Measurements from ENCODE around the gene ANKRD53.

DNA sequence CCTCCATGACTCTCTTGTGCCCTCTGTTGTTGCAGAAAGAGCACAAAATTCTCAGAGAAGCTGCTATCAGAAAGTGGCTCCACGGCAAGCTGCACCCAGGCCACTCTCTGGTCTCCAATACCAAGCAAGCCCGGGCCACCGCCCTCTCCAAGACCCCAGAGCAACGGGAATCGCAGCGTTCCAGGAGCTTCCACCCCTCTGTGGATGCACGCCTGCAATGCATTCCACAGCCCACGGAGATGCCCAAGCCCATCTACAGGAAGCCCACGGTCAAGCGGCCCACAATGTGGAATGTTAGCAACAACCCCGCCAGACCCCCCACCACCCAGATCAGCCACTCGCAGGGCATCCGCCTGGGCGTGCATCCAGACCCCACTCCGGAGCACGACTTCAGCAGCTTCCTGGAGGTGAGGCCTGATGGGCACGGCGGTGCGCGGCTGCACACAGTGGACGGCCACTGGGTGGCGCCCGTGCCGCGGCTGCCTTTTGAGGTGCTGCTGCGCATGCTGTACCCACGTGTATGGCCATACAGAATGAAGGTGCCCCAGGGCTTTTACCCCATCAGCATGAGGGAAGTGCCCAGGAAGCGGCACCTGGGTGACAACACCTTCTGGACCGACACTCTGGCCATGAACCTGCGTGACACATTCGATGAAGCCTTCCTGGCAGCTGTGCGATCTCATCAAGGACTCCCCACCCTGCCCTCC is 6.3 kb downstream of the ANKRD53 start:
- no peak for TF ChIP-seq ARNTL (CRISPR knock-in tag; IDR thresholded peaks at IDR 0.05; ENCODE audit: borderline replicate concordance, low read depth)
- TF ChIP-seq ZNF8 (CRISPR knock-in tag; IDR thresholded peaks at IDR 0.05), result no peak
- TF ChIP-seq, protein P1, sequence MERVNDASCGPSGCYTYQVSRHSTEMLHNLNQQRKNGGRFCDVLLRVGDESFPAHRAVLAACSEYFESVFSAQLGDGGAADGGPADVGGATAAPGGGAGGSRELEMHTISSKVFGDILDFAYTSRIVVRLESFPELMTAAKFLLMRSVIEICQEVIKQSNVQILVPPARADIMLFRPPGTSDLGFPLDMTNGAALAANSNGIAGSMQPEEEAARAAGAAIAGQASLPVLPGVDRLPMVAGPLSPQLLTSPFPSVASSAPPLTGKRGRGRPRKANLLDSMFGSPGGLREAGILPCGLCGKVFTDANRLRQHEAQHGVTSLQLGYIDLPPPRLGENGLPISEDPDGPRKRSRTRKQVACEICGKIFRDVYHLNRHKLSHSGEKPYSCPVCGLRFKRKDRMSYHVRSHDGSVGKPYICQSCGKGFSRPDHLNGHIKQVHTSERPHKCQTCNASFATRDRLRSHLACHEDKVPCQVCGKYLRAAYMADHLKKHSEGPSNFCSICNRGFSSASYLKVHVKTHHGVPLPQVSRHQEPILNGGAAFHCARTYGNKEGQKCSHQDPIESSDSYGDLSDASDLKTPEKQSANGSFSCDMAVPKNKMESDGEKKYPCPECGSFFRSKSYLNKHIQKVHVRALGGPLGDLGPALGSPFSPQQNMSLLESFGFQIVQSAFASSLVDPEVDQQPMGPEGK (CRISPR knock-in tag; IDR thresholded peaks at IDR 0.05; ENCODE audit: borderline replicate concordance), result no peak
- TF ChIP-seq OSR1 (CRISPR knock-in tag; IDR thresholded peaks at IDR 0.05), result no peak
